Ascending aorta (tissue), 2 donors: ENCODE measurements around the gene TMEM53. TPM values are rescaled to one million over a fixed set of nuclear protein-coding genes. Genes with fewer than 3 reads are reported as not detected.

Experiments used
- DNase-seq, 2 donors: peaks; one replicate each; pipeline ENCODE4 v3.0.0-alpha.2; 2019; ENCODE audit warnings: low spot score in 2 of 2
- H3K27ac ChIP-seq, 2 donors: fragments of 200-600 bp; sonication (generic); one replicate each; pipeline ENCODE4 v1.5.1; 2016 to 2017; ENCODE audit warnings: mild to moderate bottlenecking in 1 of 2
- H3K27me3 ChIP-seq: fragments of 200-600 bp; sonication (generic); one replicate; pipeline ENCODE4 v1.5.1; 2017
- H3K36me3 ChIP-seq, 2 donors: fragments of 200-600 bp; sonication (generic); one replicate each; pipeline ENCODE4 v1.5.1; 2016
- H3K4me1 ChIP-seq, 2 donors: fragments of 200-600 bp; sonication (generic); one replicate each; pipeline ENCODE4 v1.5.1; 2016 to 2017; ENCODE audit warnings: mild to moderate bottlenecking in 1 of 2
- H3K4me3 ChIP-seq, 2 donors: fragments of 200-600 bp; sonication (generic); one replicate each; pipeline ENCODE4 v1.5.1; 2016 to 2017; ENCODE audit warnings: mild to moderate bottlenecking in 1 of 2
- H3K9me3 ChIP-seq, 2 donors: fragments of 200-600 bp; sonication (generic); one replicate each; pipeline ENCODE4 v1.5.1; 2016
- intact Hi-C: fragments of 100-400 bp; cut with DNase I; formaldehyde crosslinking; loops from one replicate; pipeline ENCODE4 v1.15.1; 2023
- total RNA-seq: library from RNA; depleted of rRNA; stranded (reverse); fragments of >200 nt; gene quantifications from one replicate; pipeline ENCODE4 v1.1.0, GENCODE V29; 2016
- TF ChIP-seq, protein P1 (sequence below), 3 experiments: fragments of 200-600 bp in 2 of 3; fragments of 450-650 bp in 1 of 3; sonication (generic) in 2 of 3; IDR thresholded peaks; one replicate each; pipeline ENCODE4 v1.5.1; 2016 to 2019; ENCODE audit warnings: antibody characterized with exemption in 3 of 3, mild to moderate bottlenecking in 1 of 3, moderate library complexity in 1 of 3

TMEM53 gene
- total RNA-seq, 1 donor from 2014 or later: 9.2 TPM

DNA sequence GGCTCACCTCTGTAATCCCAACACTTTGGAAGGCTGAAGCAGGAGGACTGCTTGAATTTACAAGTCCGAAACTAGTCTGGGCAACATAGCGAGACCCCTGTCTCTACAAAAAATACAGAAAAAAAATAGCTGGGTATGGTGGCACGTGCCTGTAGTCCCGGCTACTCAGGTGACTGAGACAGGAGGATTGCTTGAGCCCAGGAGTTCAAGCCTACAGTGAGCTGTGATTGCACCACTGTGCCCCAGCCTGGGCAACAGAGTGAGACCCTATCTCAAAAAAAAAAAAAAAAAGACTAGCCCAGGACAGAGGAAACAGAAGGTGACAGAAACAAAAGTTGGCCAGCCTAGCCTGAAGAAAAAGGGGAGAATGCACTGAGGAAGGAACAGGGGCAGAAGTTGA, 21.4 kb upstream of the TMEM53 start:
- no peaks in the 10 kb centered on the region for H3K27me3 ChIP-seq
- no peaks in the 10 kb centered on the region for H3K36me3 ChIP-seq
- no peak for DNase-seq
- no peak overlapping the region for H3K4me3 ChIP-seq
- TF ChIP-seq, protein P1, sequence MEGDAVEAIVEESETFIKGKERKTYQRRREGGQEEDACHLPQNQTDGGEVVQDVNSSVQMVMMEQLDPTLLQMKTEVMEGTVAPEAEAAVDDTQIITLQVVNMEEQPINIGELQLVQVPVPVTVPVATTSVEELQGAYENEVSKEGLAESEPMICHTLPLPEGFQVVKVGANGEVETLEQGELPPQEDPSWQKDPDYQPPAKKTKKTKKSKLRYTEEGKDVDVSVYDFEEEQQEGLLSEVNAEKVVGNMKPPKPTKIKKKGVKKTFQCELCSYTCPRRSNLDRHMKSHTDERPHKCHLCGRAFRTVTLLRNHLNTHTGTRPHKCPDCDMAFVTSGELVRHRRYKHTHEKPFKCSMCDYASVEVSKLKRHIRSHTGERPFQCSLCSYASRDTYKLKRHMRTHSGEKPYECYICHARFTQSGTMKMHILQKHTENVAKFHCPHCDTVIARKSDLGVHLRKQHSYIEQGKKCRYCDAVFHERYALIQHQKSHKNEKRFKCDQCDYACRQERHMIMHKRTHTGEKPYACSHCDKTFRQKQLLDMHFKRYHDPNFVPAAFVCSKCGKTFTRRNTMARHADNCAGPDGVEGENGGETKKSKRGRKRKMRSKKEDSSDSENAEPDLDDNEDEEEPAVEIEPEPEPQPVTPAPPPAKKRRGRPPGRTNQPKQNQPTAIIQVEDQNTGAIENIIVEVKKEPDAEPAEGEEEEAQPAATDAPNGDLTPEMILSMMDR (IDR thresholded peaks at IDR 0.05): no peak
- intact Hi-C loops: no loop called here
- H3K4me1 ChIP-seq: no peaks in the 10 kb centered on the region
- no peak overlapping the region for H3K27ac ChIP-seq
- no peaks in the 10 kb centered on the region for H3K9me3 ChIP-seq

DNA sequence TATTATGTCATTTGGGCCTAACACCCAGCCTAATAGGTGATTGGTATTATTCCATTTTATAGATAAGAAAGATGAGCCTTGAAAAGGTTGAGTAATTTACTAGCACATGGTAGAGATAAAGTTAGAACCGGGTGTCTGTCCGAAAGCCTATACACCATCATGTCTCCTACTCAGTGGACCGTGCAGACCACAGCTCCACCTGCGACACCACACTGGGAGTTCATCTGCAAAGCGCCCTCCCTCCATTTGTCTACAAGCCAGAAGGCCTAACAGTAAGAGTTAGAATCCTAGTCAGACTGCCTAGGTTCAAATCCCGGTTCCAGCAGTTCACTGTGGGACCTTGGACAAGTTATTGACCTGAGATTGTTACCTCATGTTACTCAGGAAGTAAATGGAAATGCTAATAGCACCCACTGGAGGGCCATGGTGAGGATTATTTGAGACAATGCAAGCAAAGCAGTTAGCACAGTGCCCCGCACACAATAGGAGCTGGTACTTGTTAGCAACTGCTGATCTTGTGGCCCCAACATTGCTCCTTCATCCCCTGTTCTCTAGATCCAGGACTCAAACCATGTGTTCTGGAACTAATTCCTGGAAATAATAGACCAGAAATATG, 20.7 kb upstream of the TMEM53 start:
- Histone ChIP-seq H3K4me3 (no peak overlapping the region), H3K9me3 (no peaks in the 10 kb centered on the region), H3K27me3 (no peaks in the 10 kb centered on the region), H3K4me1 (no peaks in the 10 kb centered on the region), H3K36me3 (no peaks in the 10 kb centered on the region), H3K27ac (no peak overlapping the region)
- no peak for DNase-seq
- TF ChIP-seq, protein P1 (IDR thresholded peaks at IDR 0.05): no peak
- intact Hi-C loops: no loop called here

DNA sequence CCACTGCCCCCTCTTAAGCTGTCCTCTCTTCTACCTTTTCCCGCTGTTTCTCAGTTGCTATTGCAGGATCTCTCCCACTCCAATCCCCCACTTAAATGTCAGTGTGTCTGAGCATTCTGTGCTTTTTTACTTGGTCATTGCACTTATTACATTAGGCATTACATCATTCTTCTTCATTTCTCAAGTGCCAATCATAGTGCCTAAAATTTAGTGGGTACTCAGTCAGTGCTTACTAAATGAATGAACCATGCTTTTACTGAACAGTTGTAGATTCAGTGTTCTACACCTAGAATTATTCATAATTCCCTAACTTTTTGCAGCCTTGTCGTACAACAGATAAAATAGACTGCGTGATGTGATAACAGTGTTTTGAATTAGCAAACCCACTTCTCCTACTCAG, 19.6 kb upstream of the TMEM53 start:
- TF ChIP-seq, protein P1 (IDR thresholded peaks at IDR 0.05): no peak
- intact Hi-C loops: no loop called here
- H3K9me3 ChIP-seq: no peaks in the 10 kb centered on the region
- H3K4me1 ChIP-seq: no peaks in the 10 kb centered on the region
- no peak overlapping the region for H3K27ac ChIP-seq
- DNase-seq: no peak
- no peaks in the 10 kb centered on the region for H3K36me3 ChIP-seq
- H3K4me3 ChIP-seq: no peak overlapping the region
- no peaks in the 10 kb centered on the region for H3K27me3 ChIP-seq

DNA sequence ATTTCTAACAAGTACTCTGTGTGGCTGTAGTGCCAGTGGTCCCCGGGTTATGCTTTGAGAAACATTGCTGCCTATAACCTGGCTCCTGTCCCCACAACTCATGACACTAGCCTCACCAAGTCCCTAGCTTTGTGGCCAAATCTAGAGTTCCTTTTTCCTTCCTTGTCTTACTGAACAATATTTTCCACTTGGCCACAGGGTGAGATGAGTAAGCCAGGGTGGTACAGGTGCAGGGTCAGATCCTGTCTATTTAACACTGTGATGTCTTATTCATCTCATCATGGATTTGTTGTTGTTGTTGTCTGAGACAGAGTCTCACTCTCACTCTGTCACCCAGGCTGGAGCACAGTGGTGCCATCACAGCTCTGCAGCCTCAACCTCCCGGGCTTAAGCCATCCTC, 18.9 kb upstream of the TMEM53 start:
- H3K9me3 ChIP-seq: no peaks in the 10 kb centered on the region
- H3K27me3 ChIP-seq: no peaks in the 10 kb centered on the region
- no peak overlapping the region for H3K4me3 ChIP-seq
- TF ChIP-seq, protein P1 (IDR thresholded peaks at IDR 0.05): no peak
- H3K27ac ChIP-seq: no peak overlapping the region
- intact Hi-C loops: no loop called here
- no peaks in the 10 kb centered on the region for H3K4me1 ChIP-seq
- H3K36me3 ChIP-seq: no peaks in the 10 kb centered on the region
- no peak for DNase-seq

DNA sequence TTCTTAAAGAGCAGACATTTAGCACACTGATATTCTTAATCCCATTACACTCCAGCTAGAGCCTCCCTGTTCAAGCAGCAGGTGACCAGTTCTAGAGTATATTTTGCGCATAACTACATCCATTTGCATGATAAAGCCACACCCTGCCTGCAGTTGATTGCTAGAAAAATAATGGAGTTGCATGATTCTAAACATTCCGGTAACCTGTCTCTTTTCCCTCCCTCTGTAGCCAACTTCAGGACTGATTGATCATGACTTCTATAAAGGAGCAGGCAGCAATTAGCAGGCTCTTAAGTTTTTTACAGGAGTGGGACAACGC, 15.1 kb upstream of the TMEM53 start:
- DNase-seq: no peak
- Histone ChIP-seq H3K36me3 (no peaks in the 10 kb centered on the region), H3K4me1 (no peaks in the 10 kb centered on the region), H3K27ac (no peak overlapping the region), H3K27me3 (no peaks in the 10 kb centered on the region), H3K4me3 (no peak overlapping the region), H3K9me3 (no peaks in the 10 kb centered on the region)
- TF ChIP-seq, protein P1 (IDR thresholded peaks at IDR 0.05): no peak
- intact Hi-C loops: no loop called here
